Amygdala (tissue), 56 donors: ENCODE measurements around the gene ROBO4.
A peak's percentile ranks its signal among the peaks of the same experiment; 100 is the strongest.

Experiments used
- DNase-seq, 56 donors: peaks; one replicate each; lab custom pipeline; 2025; lab: John Stamatoyannopoulos, UW

Gene ROBO4

GRCh38 chr11:124920356-124920755, 22.7 kb upstream of the ROBO4 start:
- DNase-seq, result no peak

- peak in 1 of 56 donors; percentile 24 for DNase-seq
Measured at GRCh38 chr11:124919898-124920297, 22.2 kb upstream of the ROBO4 start.

GRCh38 chr11:124918950-124919349, 21.3 kb upstream of the ROBO4 start, which contains the start of gene HEPN1:
HEPN1 (plus strand) TSS chr11:124919250.
- DNase-seq, result no peak

- DNase-seq, result peak in 48 of 56 donors; percentile 36 to 91 (median 70)
Measured at GRCh38 chr11:124917115-124917637, 19.5 kb upstream of the ROBO4 start.

GRCh38 chr11:124916370-124916710, 18.7 kb upstream of the ROBO4 start:
- DNase-seq, result no peak

GRCh38 chr11:124915541-124916369, 18.1 kb upstream of the ROBO4 start:
- DNase-seq, result no peak

GRCh38 chr11:124902616-124903015, 5.0 kb upstream of the ROBO4 start:
- no peak for DNase-seq

- DNase-seq, result peak in 2 of 56 donors; percentile 17
Measured at GRCh38 chr11:124900464-124900863, 2.8 kb upstream of the ROBO4 start.

- no peak for DNase-seq
Measured at GRCh38 chr11:124899383-124900145, 1.9 kb upstream of the ROBO4 start.

GRCh38 chr11:124898711-124899110, 1.0 kb upstream of the ROBO4 start:
- peak in 34 of 56 donors; percentile 21 to 72 (median 44) for DNase-seq

GRCh38 chr11:124898263-124898680, 607 bp upstream of the ROBO4 start:
- DNase-seq, result no peak

GRCh38 chr11:124896821-124897391, 759 bp downstream of the ROBO4 start:
- no peak for DNase-seq

GRCh38 chr11:124896071-124896750, 1.5 kb downstream of the ROBO4 start:
- no peak for DNase-seq

GRCh38 chr11:124895471-124895971, 2.1 kb downstream of the ROBO4 start:
- DNase-seq, result no peak

- DNase-seq, result no peak
Measured at GRCh38 chr11:124894606-124895430, 2.8 kb downstream of the ROBO4 start.

- DNase-seq, result no peak
Measured at GRCh38 chr11:124893781-124894401, 3.8 kb downstream of the ROBO4 start.

- DNase-seq, result peak in 3 of 56 donors; percentile 20 to 52 (median 29)
Measured at GRCh38 chr11:124892750-124893454, 4.8 kb downstream of the ROBO4 start.

- no peak for DNase-seq
Measured at GRCh38 chr11:124892146-124892545, 5.5 kb downstream of the ROBO4 start.
